Panc1 (cell line): ENCODE data around the gene GGT6.

Experiments used
- CTCF ChIP-seq: fragments of 450-650 bp; IDR thresholded peaks from 2 replicates; pipeline ENCODE4 v1.5.1; 2017; ENCODE audit warnings: mild to moderate bottlenecking
- POLR2AphosphoS5 ChIP-seq: IDR thresholded peaks from 2 replicates; pipeline ENCODE4 v1.6.1; 2012; ENCODE audit warnings: mild to moderate bottlenecking, low read depth, low read length, moderate library complexity
- REST ChIP-seq, 2 experiments: IDR thresholded peaks; 2 replicates each; pipeline ENCODE4 v1.6.1; 2011 to 2012; ENCODE audit warnings: low read depth in 2 of 2, control low read depth in 1 of 2, low read length in 1 of 2, mild to moderate bottlenecking in 1 of 2, moderate library complexity in 1 of 2; ENCODE audit not compliant: insufficient read depth in 1 of 2
- SIN3A ChIP-seq: IDR thresholded peaks from 2 replicates; pipeline ENCODE4 v1.6.1; 2012; ENCODE audit warnings: low read depth, mild to moderate bottlenecking, low read length, moderate library complexity, borderline replicate concordance; ENCODE audit not compliant: insufficient read depth

- no peak for TF ChIP-seq CTCF
- TF ChIP-seq SIN3A, result no peak
- no peak for TF ChIP-seq POLR2AphosphoS5
- no peak for TF ChIP-seq REST (IDR thresholded peaks at IDR 0.05; ENCODE audit: insufficient read depth in 1 of 2, low read depth in 2 of 2, low read length in 1 of 2)
Observed at GRCh38 chr17:4602041-4602440, 41.7 kb upstream of the GGT6 start.
